DMS153 (cell line): ENCODE measurements around the gene PYGL.

Experiments used
- DNase-seq: peaks from one replicate; lab custom pipeline; 2025; lab: John Stamatoyannopoulos, UW

Gene PYGL

DNA sequence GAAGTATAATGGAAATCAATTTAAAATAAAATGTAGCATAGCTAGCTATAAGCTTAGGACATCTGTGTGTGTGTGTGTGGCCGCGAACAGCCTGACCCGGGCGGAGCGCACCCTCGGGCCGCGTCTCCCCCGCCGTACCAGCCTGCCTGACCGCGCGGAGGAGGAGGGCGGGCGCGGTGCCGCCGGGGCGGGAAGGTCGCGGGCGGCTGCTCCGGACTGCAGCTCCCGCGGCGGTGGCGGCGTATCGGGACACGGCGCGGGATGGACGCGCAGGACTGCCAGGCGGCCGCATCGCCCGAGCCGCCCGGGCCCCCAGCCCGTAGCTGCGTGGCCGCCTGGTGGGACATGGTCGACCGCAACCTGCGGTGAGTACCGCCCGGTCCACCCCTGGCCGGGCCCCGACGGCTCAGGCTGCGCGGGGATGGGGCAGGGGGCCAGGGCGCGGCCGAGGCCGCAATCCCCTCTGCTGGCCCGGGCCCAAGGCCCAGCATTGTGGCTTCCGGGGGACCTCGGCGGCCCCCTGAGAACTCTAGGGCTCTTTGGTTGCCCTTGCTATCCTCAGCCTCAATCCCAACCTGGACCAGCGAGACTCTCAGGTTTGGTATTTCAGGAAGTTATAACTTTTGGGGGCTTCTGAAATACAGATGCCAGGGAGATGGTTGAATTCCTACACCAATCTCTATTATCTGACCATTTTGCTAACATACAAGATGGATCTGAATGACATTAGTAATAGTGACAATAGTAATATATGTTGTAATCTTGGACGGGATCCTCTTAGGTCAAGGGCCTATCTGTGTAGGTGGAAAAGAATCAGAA lies 72.2 kb downstream of the PYGL start, which contains the start of gene ABHD12B:
TSS of gene ABHD12B (plus strand) at position 140 of the 819 bp plus-strand sequence. CDS start at position 262, 122 bp downstream.
- no peak for DNase-seq

DNA sequence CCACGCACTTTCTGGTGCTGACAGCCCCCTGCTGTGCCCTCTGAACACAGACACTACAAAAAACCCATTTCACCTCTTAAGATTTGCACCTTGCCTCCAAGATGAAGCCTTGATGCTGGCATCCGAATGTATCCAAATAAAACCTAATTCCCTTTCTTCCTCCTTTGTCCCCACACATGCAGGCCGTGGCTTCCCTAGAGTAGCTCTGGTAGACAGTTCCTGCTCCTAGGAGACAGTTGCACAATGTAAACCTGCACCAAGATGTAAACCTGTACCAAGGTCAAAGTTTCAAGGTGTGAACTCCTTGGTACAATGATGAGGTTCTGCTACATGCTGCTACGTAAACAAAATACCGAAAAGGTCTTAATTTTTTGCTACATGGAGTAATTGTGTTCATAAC lies 73.1 kb downstream of the PYGL start:
- DNase-seq, result no peak

DNA sequence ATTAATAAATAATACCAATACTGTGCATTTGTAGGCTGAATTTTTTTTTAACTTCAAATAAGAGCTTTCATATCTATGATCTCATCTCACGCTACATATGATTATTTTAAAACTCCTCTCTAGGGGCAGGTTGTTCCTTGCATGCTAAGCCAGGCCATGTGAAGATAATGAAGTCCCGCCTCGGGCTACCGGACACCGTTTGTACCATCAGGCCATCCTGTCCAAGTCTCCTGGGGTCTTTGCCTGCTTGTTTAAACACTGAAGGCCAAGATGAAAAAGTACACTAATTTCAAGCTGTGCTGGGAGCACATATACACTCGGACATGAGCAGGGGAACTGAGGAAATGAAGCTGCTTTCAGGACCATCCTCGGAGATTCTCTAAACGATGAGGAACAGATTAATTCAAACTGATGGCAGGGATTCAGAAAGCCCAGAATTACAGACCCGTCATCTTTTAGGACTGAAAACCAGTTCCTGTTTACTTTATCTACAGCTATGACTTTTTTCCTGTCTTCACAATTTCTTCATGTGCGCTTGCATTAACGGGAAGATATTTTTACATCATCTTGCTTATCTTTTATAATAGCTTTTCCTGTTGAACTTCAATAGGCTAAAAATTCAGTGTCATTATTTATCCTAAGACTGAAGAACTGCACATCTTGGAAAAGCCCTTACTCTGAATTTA lies 78.7 kb downstream of the PYGL start:
- DNase-seq, result no peak

DNA sequence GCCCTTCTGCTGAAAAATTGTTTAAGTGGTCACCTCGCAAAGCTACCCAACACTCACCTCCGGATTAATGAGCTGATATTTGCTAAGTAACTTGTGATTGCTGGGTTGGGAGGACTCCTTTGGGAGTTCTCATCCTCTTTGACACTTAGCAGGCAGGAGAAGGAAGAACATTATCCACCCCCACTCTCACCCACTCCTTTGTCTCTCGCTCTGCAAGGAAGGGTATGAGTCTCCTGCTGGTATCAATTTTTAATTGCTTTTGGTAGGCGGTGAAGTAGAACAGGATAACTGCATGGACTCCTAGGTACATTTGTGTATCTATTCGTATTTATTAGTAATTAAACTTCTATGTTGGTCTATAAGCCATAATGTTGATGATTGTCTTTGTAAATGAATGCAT lies 79.3 kb downstream of the PYGL start:
- DNase-seq, result no peak

DNA sequence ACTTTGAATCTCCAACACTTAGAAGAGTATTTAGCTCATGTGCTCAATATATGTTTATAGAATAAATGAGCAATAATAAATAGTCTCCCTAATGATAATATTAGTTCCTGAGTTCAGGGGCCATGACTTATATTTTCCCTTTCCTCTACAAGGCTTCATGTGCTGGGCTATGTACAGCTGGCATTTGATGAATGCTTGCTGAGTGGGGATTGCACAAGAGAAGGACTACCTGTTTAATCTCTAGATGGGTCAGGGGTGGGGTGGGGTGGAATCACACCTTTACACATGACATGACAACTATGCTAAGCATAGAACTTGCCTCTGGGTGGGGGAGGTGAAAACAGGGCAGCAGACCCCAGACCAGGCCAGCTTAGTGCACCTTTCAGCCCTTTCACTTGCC lies 80.0 kb downstream of the PYGL start:
- DNase-seq, result no peak

DNA sequence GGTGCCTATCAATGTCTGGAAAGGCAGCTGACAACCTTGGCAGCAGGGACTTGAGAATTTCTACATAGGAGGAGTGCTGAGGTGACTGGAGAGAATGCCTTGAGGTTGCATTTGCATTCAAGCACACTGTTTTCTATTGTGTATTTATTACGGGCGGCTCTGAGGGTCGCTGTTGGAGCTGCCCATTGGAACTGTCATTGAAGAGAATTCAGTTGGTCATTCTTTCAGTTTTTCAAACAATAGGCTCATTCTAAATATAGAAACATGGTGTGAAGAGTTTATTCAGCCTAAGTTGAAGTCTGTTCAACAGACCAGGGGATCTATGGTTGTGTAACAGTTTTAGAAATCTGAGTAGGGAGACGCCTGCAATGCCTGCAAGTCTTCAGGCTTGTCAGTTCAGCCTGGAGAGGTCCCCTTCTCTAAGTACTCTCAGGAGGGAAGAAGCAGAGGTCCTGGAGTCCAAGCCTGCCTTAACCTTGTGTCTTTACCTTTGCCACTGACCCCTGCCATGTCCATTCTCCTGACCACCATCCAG lies 82.2 kb downstream of the PYGL start:
- DNase-seq, result no peak

DNA sequence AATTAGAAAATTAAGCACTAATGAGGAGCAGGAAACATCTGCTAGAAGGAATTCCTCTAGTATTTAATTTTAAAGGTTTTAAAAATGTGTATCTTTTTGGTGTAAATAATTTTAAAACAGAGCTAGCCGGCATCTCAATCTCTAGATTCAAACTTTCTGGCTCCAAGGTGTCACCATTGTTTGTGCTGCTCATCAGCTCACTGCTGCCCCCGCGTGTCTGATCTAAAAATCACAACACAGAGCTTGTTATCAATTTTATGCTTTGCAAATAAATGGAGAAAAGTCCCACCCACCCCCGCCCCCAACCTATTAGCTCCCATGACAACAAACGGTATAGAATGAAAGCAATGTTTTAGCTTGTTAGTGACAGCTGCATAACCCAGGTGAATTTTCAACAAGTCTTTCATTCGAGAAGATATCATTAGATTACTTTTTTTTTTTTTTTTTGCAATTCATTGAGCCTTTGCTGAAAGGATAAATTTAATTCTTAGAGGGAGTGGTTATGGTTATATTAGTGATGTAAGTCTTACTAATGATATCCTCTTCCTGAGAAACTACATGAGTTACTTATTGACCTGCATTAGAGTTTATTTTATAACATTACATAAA lies 83.7 kb downstream of the PYGL start:
- peak; percentile 79 for DNase-seq

DNA sequence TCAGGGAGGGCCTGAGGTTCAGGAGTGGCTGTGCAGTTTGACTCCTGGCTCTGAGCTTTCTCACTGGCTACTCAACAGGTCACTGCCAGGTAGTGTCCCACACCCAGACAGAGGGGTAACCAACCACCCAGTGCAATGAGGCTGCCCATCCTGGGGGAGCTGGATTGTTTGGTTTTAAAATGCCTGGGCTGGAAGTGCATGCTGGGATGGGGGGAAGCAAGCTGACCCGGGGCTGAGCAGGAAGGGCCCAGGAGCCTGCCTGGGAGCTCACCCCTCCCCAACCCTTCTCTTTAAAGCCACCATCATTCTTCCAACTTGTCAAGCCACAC lies 85.0 kb downstream of the PYGL start:
- DNase-seq, result no peak

DNA sequence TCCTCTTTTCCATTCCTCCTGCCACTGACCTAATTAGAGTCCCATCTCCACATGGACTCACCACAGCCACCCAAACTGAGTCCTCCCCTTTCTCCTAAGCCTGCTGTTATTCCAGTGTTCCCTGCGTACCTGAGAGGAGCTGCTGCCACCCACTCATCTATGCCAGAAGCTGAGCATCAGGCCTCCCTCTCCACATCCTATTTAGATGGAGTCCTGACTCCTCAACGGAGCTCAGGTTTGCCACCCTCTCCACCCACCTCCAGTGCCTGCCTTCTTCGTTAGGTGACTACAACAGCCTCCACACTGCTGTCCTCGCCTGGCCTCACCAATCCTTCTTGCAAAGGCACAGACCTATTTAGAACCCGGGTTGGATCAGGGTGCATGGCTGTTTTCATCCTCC lies 87.6 kb downstream of the PYGL start:
- no peak for DNase-seq

DNA sequence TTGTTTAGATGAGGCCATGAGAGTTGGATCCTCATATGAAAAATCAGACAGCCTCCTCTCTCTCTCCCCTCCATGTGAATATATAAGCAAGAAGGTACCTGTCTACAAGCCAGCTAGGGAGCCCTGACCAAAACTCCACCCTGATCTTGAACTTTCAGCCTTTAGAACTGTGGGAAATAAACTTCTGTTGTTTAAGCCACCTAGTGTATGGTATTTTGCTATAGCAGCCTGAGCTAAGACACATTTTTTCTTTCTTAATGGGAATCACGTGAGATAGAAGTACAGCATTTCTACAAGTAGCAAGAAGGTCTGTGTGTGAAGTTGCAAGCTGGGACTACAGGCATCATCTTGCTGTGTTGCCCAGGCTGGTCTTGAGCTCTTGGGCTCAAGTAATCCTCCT lies 88.7 kb downstream of the PYGL start:
- DNase-seq, result no peak
